HG03432 (cell line): ENCODE measurements around the gene MTG1.

ENCODE experiments used
- ATAC-seq: cut with Tn5 transposase; IDR thresholded peaks from one replicate; pipeline ENCODE4 v1.9.1; 2021; ENCODE audit warnings: mild to moderate bottlenecking, moderate library complexity; ENCODE audit not compliant: unreplicated experiment

Gene MTG1

DNA sequence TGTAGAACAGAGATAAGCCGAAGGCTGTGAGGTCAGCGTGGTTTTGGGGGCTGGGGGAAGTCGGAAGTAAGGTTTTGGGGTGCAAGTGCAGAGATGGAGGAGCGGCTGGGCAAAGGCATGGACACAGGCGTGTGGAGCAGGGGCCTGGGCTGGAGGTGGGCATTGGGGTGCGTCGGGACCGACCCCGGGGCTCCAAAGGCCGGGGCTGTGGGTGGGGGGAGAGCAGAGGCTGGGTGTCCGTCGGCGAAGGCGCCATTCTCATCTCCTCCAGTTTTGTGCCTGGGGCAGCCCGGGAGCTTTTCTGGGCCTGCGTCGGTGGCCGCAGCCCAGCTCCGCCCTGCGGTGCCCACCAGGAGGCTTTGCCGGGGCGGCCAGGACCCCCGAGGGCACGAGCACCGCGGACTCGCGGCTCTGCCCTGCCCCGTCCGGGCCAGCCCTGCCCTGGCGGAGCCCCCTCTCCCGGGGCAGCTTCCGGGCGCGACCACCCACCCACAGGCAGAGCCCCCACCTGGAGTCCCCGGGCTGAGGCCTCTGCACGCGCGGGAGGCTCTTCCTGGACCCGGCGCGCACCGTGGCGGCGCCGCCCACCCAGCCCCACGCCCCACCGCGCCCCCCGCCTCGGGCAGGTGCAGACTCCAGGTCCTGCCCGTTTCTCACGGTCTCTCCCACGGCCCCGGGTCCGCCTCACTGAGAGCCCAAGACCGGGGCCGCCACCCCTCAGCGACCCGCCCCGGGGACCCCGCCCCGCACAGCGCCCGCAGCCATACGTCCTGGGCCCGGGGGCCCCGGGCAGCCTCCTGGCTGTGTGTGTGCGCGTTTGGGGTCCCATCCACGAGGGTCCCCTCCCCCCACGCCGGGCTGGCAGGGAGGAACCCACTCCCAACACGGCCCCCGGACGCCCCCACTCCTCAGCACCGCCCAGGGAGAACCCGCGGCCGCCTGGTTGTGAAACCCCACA is 52.1 kb downstream of the MTG1 start:
- no peak for ATAC-seq

DNA sequence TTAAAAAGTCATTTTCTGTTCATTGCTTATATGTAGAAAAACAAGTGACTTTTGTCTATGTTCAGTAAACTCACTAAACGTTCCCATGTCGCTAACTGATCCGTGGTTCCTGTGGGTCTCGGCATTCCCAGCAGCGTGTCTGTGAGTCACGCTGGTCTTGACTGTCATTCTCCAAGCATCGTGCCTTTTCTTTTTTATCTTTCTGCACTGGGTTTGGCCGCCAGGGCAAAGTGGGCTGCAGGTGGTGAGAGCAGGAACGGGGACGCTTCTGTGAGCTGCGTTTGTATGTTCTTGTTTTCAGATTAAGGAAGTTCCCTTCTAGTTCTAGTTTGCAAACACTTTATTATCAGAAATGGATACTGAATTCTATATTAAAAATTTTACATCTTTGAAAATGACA is 53.0 kb downstream of the MTG1 start:
- ATAC-seq: no peak

DNA sequence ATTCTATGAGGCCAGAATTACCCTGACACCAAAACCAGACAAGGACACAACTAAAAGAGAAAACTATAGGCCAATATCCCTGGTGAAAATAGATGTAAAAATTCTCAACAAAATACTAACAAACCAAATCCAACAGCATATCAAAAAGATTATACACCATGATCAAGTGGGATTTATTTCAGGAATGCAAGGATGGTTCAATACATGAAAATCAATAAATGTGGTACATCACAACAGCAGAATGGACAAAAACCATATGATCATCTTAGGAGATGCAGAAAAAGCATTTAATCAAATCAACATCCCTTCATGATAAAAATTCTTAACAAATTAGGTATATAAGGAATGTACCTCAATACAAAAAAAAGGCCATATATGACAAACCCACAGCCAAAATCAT is 54.2 kb downstream of the MTG1 start:
- no peak for ATAC-seq

DNA sequence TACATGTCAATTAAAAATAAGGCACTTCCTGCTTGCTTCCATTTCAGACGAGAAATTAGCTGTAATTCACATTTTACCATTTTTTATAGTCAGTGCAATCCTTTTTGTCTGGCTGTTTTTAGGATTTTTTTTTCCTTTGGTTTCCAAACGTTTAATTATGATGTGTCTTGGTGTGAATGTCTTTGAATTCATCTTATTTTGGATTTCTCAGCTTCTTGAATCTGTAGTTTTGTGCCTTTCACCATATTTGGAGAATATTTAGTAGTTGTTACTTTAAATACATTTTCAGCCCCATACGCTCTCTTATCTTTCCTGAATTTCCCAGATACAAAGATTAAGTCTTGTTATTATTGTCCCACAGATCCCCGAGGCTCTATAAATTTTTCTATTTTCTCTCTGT is 57.4 kb downstream of the MTG1 start:
- ATAC-seq: no peak

DNA sequence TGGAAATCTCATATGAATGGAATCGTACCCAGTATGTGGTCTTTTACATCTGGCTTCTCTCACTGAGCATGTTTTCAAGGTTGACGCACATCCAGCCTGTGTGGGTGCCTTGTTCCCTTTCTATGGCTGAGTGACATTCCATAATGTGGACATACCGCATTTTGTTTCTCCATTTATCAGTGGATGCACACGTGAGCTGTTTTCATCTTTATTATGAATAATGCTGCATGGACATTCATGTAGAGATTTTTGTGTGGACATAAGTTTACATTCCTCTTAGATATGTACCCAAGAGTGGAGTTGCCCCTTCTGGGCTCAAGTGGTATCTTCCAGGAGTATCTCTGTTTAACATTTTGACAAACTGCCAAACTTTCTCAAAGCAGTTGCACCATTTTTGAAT is 58.5 kb downstream of the MTG1 start:
- ATAC-seq: no peak

DNA sequence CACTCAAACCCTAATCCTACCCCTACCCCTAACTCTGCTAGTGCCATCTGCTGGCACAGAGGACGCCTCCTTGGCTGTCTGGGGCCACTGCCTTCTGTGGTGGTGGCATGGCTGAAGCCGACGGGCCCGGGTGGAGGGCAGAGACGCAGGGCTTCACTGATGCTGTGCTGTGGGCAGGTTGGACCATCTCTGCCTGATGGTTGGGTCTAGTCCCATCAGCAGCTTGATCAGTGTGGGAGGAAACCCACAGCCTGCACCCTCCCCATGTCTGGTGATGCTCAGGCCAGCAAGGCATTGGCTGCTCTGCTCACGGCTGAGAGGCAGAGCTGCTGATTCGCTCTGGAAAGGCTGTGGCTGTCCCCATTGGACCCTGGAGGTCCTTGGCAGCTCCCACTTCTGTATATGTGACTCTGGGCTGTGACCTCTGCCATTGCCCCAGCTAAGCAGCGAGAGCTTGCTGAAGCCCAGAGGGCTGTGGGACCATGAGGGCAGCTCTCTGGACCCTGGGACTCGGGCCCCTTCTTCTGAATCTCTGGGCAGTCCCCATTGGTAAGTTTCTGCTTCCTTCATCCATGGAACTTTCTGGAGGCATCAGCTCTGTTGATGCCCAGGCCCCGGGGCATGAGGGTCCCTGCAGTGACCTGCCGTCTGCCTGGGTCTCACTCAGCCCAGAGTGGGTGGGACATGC is 59.7 kb downstream of the MTG1 start, which contains the start of gene SCART1:
TSS of gene SCART1 (plus strand) at position 430 of the 688 bp plus-strand sequence. CDS start at position 483, 53 bp downstream.
- ATAC-seq: no peak

DNA sequence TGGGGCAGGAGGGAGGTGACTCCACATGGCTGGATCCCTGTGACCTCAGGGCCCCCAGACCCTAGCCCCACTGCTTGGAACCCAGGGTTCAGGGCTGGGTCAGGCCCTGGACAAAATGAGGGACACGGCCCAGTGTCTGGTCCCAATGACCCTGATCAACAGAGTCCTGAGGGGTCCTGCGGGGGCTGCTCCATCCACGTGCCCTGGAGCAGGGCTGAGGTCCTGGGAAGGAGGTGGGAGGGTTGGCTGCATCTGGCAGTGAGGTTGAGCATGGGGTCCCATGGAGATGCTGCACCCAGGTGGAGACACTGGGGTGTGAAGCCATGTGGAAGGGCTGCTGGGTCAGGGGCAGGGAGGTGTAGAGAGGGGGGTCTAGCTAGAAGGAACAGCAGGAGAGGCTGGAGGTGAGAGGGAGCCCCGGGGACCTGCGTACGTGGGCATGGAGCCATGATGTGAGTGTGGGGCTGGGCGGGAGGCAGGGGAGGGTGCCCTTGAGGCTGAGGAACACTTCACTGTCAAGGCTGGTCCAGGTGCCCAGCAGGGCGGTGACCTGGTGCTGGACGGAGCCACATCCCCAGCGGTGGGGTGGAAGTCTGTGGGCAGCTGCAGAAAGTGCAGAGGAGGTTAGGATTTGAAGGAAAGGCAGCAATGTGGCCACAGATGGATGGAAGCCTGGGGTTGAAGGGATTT is 60.4 kb downstream of the MTG1 start:
- no peak for ATAC-seq

DNA sequence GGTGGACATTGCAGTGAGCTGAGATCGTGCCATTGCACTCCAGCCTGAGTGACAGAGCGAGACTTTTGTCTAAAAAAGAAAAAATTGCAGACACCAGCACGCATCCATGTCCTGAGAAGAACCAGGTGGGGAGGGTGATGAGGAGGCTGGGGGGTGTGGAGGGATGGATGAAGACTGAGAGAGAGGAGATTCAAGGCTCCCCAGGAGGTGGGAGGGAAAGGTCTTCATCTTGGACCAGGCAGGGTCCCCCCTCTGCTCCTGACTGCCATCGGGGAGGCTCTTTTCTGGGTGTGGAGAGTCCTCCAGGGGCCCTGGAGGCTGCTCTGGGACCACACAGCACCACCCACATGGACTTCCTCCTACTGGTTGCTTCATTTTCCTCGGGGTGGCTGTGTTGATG is 61.2 kb downstream of the MTG1 start:
- ATAC-seq: no peak

DNA sequence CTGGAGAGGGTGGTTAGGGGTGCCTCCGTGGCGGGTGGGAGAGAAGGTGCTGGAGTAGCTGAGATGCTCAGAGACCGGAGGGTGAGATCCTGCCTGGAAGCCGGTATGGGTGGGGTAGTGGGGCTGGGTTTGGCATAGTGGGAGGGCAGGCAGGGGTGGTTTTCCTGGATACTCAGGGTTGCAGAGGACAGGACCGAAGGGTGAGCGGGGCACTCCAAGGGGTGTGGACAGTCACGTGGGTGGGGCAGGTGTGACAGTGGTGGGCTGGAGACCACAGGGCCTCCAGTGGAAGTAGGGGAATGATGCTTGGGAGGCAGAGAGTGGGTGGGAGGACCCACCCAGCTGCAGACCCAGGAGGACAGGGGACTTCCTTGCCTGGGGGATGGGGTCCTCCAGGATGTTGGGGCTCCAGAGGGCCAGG is 61.7 kb downstream of the MTG1 start:
- no peak for ATAC-seq

DNA sequence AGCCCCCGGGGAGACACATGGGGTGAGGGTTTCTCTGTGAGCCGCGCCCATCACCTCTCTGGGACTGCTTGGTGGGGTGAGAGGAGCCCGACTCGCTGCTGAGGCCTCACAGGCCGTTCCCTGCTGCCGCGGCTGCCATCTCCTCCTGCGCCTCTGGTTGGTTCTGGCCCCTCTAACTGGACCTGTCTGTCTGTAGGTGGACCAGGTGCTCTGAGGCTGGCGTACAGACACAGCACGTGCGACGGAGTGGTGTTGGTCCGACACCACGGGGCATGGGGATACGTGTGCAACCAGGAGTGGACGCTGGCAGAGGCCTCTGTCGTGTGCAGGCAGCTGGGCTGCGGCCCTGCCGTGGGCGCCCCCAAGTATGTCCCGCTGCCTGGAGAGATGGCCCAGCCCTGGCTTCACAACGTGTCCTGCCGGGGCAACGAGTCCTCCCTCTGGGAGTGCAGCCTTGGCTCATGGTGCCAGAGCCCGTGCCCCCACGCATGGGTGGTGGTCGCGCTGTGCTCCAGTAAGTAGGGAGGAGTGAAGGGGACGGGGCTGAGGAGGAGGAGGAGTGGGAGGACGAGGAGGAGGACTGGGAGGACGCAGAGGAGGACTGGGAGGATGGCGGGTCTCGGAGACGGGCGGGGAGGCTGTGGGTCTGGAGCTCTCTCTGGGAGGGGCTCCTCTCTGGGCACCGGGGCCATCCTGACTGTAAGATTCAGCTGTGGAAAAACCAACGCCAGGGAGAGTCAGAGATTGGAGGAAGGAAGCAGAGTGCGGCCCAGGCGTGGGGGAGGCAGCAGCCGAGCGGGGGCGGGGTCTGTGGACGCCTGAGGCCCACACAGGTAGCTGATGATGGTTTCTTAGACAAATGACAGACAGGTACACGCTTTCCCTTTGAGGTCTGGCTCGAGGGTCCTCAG is 62.3 kb downstream of the MTG1 start:
- ATAC-seq: no peak

DNA sequence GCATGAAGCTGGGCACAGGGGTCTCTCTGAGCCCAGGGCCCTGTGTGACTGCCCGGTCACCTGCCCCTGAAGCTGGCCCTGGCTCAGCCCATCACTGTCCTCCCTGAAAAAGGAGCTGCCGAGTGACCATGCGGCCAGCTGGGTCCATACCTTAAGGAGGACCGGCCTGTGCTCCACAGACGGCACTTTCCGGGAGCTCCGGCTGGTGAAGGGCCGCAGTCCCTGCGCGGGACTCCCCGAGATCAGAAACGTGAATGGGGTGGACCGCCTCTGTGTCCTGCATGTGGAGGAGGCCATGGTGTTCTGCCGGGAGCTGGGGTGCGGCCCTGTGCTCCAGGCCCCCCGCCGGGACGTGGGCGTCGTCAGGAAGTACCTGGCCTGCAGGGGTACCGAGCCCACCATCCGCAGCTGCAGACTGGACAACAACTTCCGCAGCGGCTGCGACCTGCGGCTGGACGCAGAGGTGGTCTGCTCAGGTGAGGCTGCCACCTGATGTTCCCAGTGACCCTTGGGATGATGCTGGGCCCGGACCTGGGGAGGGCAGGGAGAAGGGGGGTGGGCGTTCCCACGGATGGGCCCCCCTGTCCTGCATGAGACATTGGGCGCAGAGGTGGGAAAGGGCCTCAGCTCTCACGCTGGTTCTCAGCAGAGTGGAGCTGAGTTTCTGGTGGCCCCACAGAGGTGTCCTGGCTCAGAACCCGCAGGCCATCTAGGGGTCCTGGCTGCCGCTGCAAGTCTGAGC is 63.3 kb downstream of the MTG1 start:
- ATAC-seq: no peak

DNA sequence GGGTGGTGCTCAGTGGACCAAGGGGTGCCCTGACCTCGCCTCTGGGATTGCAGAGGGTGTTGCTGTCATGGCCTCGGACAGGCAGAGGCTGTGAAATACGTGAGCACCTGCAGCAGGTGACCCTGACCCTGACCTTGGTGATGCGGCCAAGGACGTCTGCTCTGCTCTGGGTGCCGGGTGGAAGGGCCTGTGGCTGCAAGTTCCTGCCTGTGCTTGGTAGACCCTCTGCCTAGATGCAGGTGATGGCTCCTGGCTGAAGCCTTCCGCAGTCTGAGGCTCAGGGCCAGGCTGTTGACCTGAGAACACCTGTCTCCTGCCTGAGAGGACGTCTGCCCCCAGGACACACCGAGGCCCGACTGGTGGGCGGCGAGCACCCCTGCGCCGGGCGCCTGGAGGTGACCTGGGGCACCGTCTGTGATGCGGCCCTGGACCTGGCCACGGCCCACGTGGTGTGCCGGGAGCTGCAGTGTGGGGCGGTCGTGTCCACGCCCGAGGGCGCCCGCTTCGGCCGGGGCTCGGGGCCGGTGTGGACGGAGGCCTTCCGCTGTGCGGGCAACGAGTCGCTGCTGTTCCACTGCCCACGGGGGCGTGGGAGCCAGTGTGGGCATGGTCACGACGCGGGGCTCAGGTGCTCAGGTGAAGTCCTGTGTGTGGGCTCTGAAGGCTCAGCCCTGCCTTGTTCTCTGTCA is 64.2 kb downstream of the MTG1 start:
- no peak for ATAC-seq

DNA sequence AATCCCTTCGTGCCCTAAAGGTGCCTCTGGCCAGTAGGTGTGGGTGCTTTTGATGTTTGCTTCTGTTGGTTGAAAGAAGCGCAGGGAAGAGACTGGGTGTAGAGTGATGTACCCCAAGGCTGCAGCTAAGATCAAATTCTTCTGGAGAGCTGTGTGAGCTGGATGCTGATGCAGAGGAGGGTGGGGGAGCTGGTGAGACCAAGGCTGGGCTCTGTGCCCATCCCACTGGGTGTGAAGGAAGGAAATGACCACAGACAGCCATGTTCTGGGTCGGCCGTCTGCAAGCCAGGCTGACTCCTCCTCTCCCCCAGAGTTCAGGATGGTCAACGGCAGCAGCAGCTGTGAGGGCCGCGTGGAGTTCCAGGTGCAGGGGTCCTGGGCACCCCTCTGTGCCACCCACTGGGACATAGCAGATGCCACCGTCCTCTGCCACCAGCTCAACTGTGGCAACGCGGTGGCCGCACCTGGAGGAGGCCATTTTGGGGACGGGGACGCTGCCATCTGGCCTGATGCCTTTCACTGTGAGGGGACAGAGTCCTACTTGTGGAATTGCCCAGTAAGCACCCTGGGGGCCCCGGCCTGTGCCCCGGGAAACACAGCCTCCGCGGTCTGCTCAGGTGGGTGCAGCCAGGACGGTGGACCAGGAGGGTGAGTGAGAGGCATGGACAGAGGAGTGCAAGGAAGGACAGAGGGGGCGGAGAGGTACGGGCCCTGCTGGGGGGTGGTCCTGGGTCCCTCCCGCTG is 64.9 kb downstream of the MTG1 start:
- no peak for ATAC-seq

DNA sequence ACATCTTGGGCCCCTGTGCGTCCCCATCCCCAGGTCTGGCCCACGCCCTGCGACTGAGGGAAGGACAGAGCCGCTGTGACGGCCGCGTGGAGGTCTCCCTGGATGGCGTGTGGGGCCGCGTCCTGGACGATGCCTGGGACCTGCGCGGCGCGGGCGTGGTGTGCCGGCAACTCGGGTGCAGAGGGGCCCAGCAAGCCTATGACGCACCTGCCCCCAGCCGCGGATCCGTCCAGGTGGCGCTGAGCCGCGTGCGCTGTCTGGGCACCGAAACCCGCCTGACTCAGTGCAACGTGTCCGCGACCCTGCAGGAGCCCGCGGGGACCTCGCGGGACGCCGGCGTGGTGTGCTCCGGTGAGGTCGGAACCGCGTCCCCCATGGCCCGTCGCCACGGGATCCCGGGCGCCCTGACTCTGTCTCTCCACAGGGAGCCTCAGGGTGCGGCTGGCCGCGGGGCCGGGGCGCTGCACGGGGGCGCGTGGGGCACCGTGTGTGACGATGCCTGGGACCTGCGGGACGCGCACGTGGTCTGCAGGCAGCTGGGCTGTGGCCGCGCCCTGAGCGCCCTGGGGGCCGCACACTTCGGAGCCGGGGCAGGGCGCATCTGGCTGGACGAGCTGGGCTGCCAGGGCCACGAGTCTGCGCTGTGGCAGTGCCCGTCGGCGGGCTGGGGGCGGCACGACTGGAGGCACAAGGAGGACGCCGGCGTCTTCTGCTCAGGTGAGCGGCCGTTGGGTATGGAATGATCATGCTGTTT is 65.7 kb downstream of the MTG1 start:
- ATAC-seq: no peak

DNA sequence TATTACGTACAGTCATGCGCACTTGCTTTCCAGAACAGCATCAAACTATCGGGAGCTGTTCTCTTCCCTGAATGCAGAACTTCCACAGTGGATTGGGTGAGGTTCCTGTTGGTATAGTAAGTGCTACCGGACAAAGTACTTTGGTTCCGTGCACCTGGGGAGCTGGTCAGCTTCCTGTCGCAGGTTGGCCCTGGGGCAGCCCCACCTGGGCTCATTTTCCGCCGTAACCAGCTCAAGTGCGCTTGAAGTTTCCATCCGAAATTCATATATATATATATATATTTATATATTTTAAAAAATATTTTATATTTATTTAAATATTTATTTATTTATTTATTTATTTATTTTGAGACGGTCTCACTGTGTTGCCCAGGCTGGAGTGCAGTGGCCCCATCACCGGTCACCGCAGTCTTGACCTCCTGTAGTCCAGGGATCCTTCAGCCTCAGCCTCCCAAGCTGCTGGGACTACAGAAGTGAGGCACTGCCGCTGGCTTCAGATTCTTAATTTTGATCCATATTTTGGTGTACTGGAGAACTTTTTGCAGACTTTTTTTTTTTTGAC is 66.3 kb downstream of the MTG1 start:
- no peak for ATAC-seq

DNA sequence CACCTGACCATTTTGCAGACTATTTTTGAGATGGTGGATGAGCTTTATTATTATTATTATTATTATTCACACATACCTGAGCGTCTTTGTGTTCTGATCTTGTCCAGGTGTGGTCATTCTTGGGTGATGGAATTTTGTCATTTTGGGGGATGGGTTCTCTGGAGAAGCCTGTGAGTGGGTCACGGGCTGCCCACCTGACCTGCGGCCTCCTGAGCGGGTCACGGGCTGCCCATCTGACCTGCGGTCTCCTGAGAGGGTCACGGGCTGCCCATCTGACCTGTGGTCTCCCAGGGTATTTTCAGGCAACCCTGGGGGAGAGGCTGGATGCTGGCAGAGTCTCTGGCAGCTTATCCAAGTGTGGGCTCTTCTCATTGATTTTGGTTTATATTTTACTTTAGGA is 67.1 kb downstream of the MTG1 start:
- ATAC-seq: no peak

DNA sequence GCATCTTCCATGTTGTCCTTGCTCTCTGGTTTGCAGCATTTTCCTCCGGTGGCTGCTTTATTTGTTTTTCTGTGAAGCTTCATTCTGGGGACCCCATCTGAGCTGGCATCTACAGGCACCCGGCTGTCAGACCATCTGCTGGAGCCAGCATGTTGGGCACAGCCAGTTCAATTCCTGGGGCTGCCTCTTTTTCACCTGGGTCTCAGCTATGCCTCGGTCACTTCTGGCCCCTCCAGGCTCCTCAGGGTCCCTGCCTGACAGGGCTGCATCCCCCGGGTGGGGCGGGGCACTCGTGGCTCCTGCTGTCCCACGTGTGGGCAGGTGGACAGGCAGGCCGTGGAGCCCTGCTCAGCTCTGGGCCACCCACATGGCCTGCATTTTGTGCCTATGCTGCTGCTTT is 67.9 kb downstream of the MTG1 start:
- ATAC-seq: no peak
